Stomach (tissue), 9 donors: ENCODE results near the gene LCN1. TPM values are rescaled to one million over a fixed set of nuclear protein-coding genes. Genes with fewer than 3 reads are reported as not detected.

Experiments used
- DNase-seq, 2 donors: peaks; one replicate each; pipeline versions ENCODE4 v3.0.0 to v3.0.0-alpha.2; 2013 to 2019
- H3K27ac ChIP-seq, 5 donors: fragments of 200-600 bp in 4 of 5; sonication (generic) in 4 of 5; one replicate each; pipeline ENCODE4 v1.5.1; 2013 to 2019; ENCODE audit warnings: mild to moderate bottlenecking in 1 of 5, moderate library complexity in 1 of 5
- H3K27me3 ChIP-seq, 3 donors: fragments of 200-600 bp; sonication (generic); one replicate each; pipeline ENCODE4 v1.5.1; 2017 to 2019; ENCODE audit warnings: mixed run types in 1 of 3
- H3K36me3 ChIP-seq, 4 donors: fragments of 200-600 bp; sonication (generic); 1 replicate in 3 of 4; 2 replicates in 1 of 4; pipeline ENCODE4 v1.5.1; 2016 to 2019
- H3K4me1 ChIP-seq, 4 donors: fragments of 200-600 bp; sonication (generic); one replicate each; pipeline ENCODE4 v1.5.1; 2016 to 2019
- H3K4me3 ChIP-seq, 4 donors: fragments of 200-600 bp; sonication (generic) in 3 of 4; one replicate each; pipeline ENCODE4 v1.5.1; 2016 to 2019; ENCODE audit warnings: mild to moderate bottlenecking in 1 of 4
- H3K9me3 ChIP-seq, 4 donors: fragments of 200-600 bp; sonication (generic); one replicate each; pipeline ENCODE4 v1.5.1; 2016 to 2019
- CTCF ChIP-seq, 7 experiments: fragments of 450-650 bp in 4 of 7; fragments of 200-600 bp in 3 of 7; sonication (generic) in 3 of 7; IDR thresholded peaks; one replicate each; pipeline ENCODE4 v1.5.1; 2016 to 2019; ENCODE audit warnings: antibody characterized with exemption in 7 of 7, control low read depth in 2 of 7, mild to moderate bottlenecking in 1 of 7
- EP300 ChIP-seq: sonication (generic); formaldehyde crosslinking; IDR thresholded peaks from one replicate; pipeline ENCODE4 v1.6.1; 2017; ENCODE audit warnings: antibody characterized with exemption
- POLR2A ChIP-seq, 4 donors: fragments of 450-650 bp; IDR thresholded peaks; one replicate each; pipeline ENCODE4 v1.6.1; 2016; ENCODE audit warnings: antibody characterized with exemption in 4 of 4, control low read depth in 2 of 4, mild to moderate bottlenecking in 1 of 4, moderate library complexity in 1 of 4
- POLR2AphosphoS5 ChIP-seq, 3 donors: sonication (generic); formaldehyde crosslinking; IDR thresholded peaks; one replicate each; pipeline ENCODE4 v1.6.1; 2016; ENCODE audit warnings: antibody characterized with exemption in 3 of 3
- WGBS, 5 donors: extraction: QIAGEN DNeasy Blood & Tissue Kit in 3 of 5; methylation state at CpG; one replicate each; pipeline versions ENCODE4 v1.1.5 to v1.1.7; 2013 to 2018; 5-methylcytosine and 5-hydroxymethylcytosine counted together
- intact Hi-C: fragments of 100-400 bp; cut with DNase I; formaldehyde crosslinking; loops from one replicate; pipeline ENCODE4 v1.15.1; 2023; ENCODE audit warnings: low total_unique reads
- polyA plus RNA-seq, 3 donors: library from polyadenylated mRNA; stranded (reverse); fragments of 200-250 nt; gene quantifications; one replicate each; pipeline ENCODE4 v1.2.3, GENCODE V29; 2013
- total RNA-seq, 5 donors: library from RNA; depleted of rRNA; stranded (reverse); fragments of >200 nt; gene quantifications; one replicate each; pipeline versions ENCODE4 v1.1.0 to v1.2.3, GENCODE V29; 2014 to 2016
- donor health status: healthy with polysubstance abuse.
- donor health status: Bipolar disorder and iron deficiency.
- donor health status: healthy.

The LCN1 gene
- total and polyA plus RNA-seq, 8 donors: not detected

- Histone ChIP-seq H3K27ac (no peak overlapping the region), H3K36me3 (no peaks in the 10 kb centered on the region), H3K4me1 (no peaks in the 10 kb centered on the region), H3K4me3 (no peak overlapping the region), H3K9me3 (peaks cover 0 to 4% (median 1%) of the 10 kb centered on the region in 4 donors), H3K27me3 (peaks cover 0 to 22% (median 0%) of the 10 kb centered on the region in 3 donors)
- DNase-seq: peak in 1 of 2 donors; percentile 2
- TF ChIP-seq EP300 (no peak), POLR2AphosphoS5 (IDR thresholded peaks at IDR 0.05) (no peak), POLR2A (IDR thresholded peaks at IDR 0.05) (no peak), CTCF (IDR thresholded peaks at IDR 0.05) (no peak)
- 74 to 80% (median 79%) methylated on average over 13 to 17 of the region's 17 CpGs for WGBS, 5 donors
- intact Hi-C loops: no loop called here
Measured at GRCh38 chr9:135514342-135515082, 6.7 kb upstream of the LCN1 start.

GRCh38 chr9:135515083-135515951 is 5.9 kb upstream of the LCN1 start:
- no peaks in the 10 kb centered on the region for H3K36me3 ChIP-seq
- no peak overlapping the region for H3K27ac ChIP-seq
- peak in 1 of 2 donors; percentile 11 for DNase-seq
- TF ChIP-seq EP300: no peak
- no peak for TF ChIP-seq CTCF (IDR thresholded peaks at IDR 0.05)
- no peak for TF ChIP-seq POLR2AphosphoS5 (IDR thresholded peaks at IDR 0.05)
- TF ChIP-seq POLR2A (IDR thresholded peaks at IDR 0.05): no peak
- intact Hi-C loops: no loop called here
- H3K4me3 ChIP-seq: no peak overlapping the region
- H3K4me1 ChIP-seq: no peaks in the 10 kb centered on the region
- 76 to 85% (median 80%) methylated on average over 20 to 31 of the region's 31 CpGs for WGBS, 5 donors
- H3K9me3 ChIP-seq: no peaks in the 10 kb centered on the region
- H3K27me3 ChIP-seq: peaks cover 0 to 22% (median 0%) of the 10 kb centered on the region in 3 donors

- Histone ChIP-seq H3K27me3 (peaks cover 0 to 27% (median 4%) of the 10 kb centered on the region in 3 donors), H3K4me3 (no peak overlapping the region), H3K36me3 (no peaks in the 10 kb centered on the region), H3K9me3 (no peaks in the 10 kb centered on the region), H3K4me1 (no peaks in the 10 kb centered on the region), H3K27ac (no peak overlapping the region)
- TF ChIP-seq CTCF (IDR thresholded peaks at IDR 0.05) (no peak), POLR2A (IDR thresholded peaks at IDR 0.05) (no peak), POLR2AphosphoS5 (IDR thresholded peaks at IDR 0.05) (no peak), EP300 (no peak)
- peak in 1 of 2 donors; percentile 9 for DNase-seq
- WGBS, 5 donors: 68 to 75% (median 71%) methylated on average over 24 to 25 of the region's 25 CpGs
- intact Hi-C loops: no loop called here
Measured at GRCh38 chr9:135516132-135516860, 4.9 kb upstream of the LCN1 start.

GRCh38 chr9:135517407-135517822 is 3.8 kb upstream of the LCN1 start:
- H3K9me3 ChIP-seq: no peaks in the 10 kb centered on the region
- no peaks in the 10 kb centered on the region for H3K36me3 ChIP-seq
- intact Hi-C loops: no loop called here
- no peak overlapping the region for H3K27ac ChIP-seq
- TF ChIP-seq POLR2AphosphoS5 (IDR thresholded peaks at IDR 0.05) (no peak), POLR2A (IDR thresholded peaks at IDR 0.05) (no peak), CTCF (IDR thresholded peaks at IDR 0.05) (no peak), EP300 (no peak)
- 90 to 93% (median 92%) methylated on average over 24 of the region's 24 CpGs for WGBS, 5 donors
- DNase-seq: peak in 1 of 2 donors; percentile 17
- H3K4me1 ChIP-seq: no peaks in the 10 kb centered on the region
- H3K4me3 ChIP-seq: no peak overlapping the region
- H3K27me3 ChIP-seq: peaks cover 0 to 36% (median 8%) of the 10 kb centered on the region in 3 donors
